ENCODE data around the gene SYT3. TPM values are rescaled to one million over a fixed set of nuclear protein-coding genes. Genes with fewer than 3 reads are reported as not detected.

Gene SYT3
- total and polyA plus RNA-seq, 2 donors (not counting 3 experiments of a cell fraction or from before 2014, with no cell fraction given) = 0.11 to 0.53 TPM

- no peaks in the 10 kb centered on the region for H3K27me3 ChIP-seq (ENCODE audit: control insufficient read depth in 2 of 2, insufficient read depth in 2 of 2, low read length in 2 of 2)
- no peaks in the 10 kb centered on the region for H3K4me1 ChIP-seq (ENCODE audit: control insufficient read depth, extremely low read depth, insufficient read depth, low read length)
- DNase-seq (ENCODE audit: low read depth, low spot score) (no peak), FAIRE-seq (no peak)
- H3K36me3 ChIP-seq (ENCODE audit: control insufficient read depth in 2 of 2, extremely low read depth in 1 of 2, insufficient read depth in 2 of 2, low read length in 2 of 2) = no peaks in the 10 kb centered on the region
- no peak for TF ChIP-seq GATA2 (IDR thresholded peaks at IDR 0.05; ENCODE audit: insufficient read depth, insufficient read length, low read depth, low read length)
- TF ChIP-seq JUN (IDR thresholded peaks at IDR 0.05; ENCODE audit: borderline replicate concordance, insufficient read depth, insufficient read length, low read depth) = no peak
- TF ChIP-seq MYC (IDR thresholded peaks at IDR 0.05; ENCODE audit: low read depth, low read length) = no peak
- no peak for TF ChIP-seq EZH2 (IDR thresholded peaks at IDR 0.05; ENCODE audit: borderline replicate concordance, low read depth, low read length, severe bottlenecking)
- no peak for TF ChIP-seq FOS (IDR thresholded peaks at IDR 0.05; ENCODE audit: borderline replicate concordance, insufficient read depth, low read length)
- no peak for TF ChIP-seq POLR2AphosphoS5 (IDR thresholded peaks at IDR 0.05; ENCODE audit: insufficient read depth, low read depth, low read length)
- TF ChIP-seq, protein P1, sequence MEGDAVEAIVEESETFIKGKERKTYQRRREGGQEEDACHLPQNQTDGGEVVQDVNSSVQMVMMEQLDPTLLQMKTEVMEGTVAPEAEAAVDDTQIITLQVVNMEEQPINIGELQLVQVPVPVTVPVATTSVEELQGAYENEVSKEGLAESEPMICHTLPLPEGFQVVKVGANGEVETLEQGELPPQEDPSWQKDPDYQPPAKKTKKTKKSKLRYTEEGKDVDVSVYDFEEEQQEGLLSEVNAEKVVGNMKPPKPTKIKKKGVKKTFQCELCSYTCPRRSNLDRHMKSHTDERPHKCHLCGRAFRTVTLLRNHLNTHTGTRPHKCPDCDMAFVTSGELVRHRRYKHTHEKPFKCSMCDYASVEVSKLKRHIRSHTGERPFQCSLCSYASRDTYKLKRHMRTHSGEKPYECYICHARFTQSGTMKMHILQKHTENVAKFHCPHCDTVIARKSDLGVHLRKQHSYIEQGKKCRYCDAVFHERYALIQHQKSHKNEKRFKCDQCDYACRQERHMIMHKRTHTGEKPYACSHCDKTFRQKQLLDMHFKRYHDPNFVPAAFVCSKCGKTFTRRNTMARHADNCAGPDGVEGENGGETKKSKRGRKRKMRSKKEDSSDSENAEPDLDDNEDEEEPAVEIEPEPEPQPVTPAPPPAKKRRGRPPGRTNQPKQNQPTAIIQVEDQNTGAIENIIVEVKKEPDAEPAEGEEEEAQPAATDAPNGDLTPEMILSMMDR (IDR thresholded peaks at IDR 0.05; ENCODE audit: extremely low read depth in 1 of 2, insufficient read depth in 1 of 2, low read depth in 1 of 2, low read length in 2 of 2) = no peak
- no peak for TF ChIP-seq POLR2A (IDR thresholded peaks at IDR 0.05; ENCODE audit: low read depth, low read length)
- no peak for TF ChIP-seq MAX (IDR thresholded peaks at IDR 0.05; ENCODE audit: insufficient read depth, insufficient read length)
- CTCF ChIA-PET = no interaction called here
- dilution Hi-C loops (cut with MboI; ENCODE audit: extremely low pct_ligation_motif_present, low sequenced_read_pairs) (no loop called here), intact Hi-C loops (cut with micrococcal nuclease) (no loop called here)
- no peak overlapping the region for H3K9ac ChIP-seq (replicated peaks; ENCODE audit: extremely low read depth, insufficient read depth, low read length)
- POLR2A ChIA-PET = interaction anchor here (0.5 kb wide), 1 partner anchor 748 kb away, joined by 4 read pairs; no protein-coding TSS in a partner anchor
- no peaks in the 10 kb centered on the region for H4K20me1 ChIP-seq (replicated peaks; ENCODE audit: control insufficient read depth, extremely low read depth, insufficient read depth, low read length)
- H3K79me2 ChIP-seq (ENCODE audit: control insufficient read depth, insufficient read depth, low read length) = no peaks in the 10 kb centered on the region
- H3K27ac ChIP-seq (ENCODE audit: insufficient read depth, low read depth, low read length) = no peak overlapping the region
- BruUV-seq (replicated peaks) = no TSS peak
- H3K4me3 ChIP-seq (replicated peaks in 1 of 3; ENCODE audit: insufficient read depth in 1 of 3, low read depth in 1 of 3, low read length in 3 of 3) = no peak overlapping the region
- no peaks in the 10 kb centered on the region for H3K9me3 ChIP-seq (replicated peaks; ENCODE audit: control insufficient read depth, insufficient read depth, low read length)
- H2AFZ ChIP-seq (ENCODE audit: low read depth, low read length) = no peak overlapping the region
- no peak overlapping the region for H3K4me2 ChIP-seq (ENCODE audit: insufficient read depth, low read length)
- no peaks in the 10 kb centered on the region for H3K9me1 ChIP-seq (replicated peaks; ENCODE audit: control insufficient read depth, extremely low read depth, insufficient read depth, low read length)
Observed at GRCh38 chr19:50629801-50630200, 9.9 kb downstream of the SYT3 start.
